ENCODE results near the gene MRPL48.

GRCh38 chr11:73801136-73801535, 13.5 kb downstream of the MRPL48 start:
- no peak for TF ChIP-seq CTCF (IDR thresholded peaks at IDR 0.05)
- no peak for TF ChIP-seq PHF8 (IDR thresholded peaks at IDR 0.05; ENCODE audit: borderline replicate concordance, low read depth)
- TF ChIP-seq HMGXB4 (CRISPR knock-in tag; IDR thresholded peaks at IDR 0.05; ENCODE audit: borderline replicate concordance) = no peak
- no peak for TF ChIP-seq POLR2AphosphoS2 (conservative IDR thresholded peaks at IDR 0.05; ENCODE audit: low read length)
- TF ChIP-seq POLR2A (IDR thresholded peaks at IDR 0.05; ENCODE audit: low read length) = no peak
- TF ChIP-seq BHLHE40 (IDR thresholded peaks at IDR 0.05; ENCODE audit: low read depth, low read length) = no peak
- no peak for TF ChIP-seq CEBPB (IDR thresholded peaks at IDR 0.05)
- TF ChIP-seq RFX5 (IDR thresholded peaks at IDR 0.05) = no peak
- no peak for TF ChIP-seq TP53 (CRISPR knock-in tag; IDR thresholded peaks at IDR 0.05)
- no peak for TF ChIP-seq CHD4 (IDR thresholded peaks at IDR 0.05; ENCODE audit: borderline replicate concordance)
- no peak for TF ChIP-seq EP300 (IDR thresholded peaks at IDR 0.05)
- no peak for TF ChIP-seq HOXB13 (CRISPR knock-in tag; IDR thresholded peaks at IDR 0.05; ENCODE audit: low read depth)

Measured in A549 (cell line).